ENCODE data around the gene CWH43.

GRCh38 chr4:48985976-48986653 is at the start of gene CWH43:
- TF ChIP-seq POLR2A (IDR thresholded peaks at IDR 0.05) (no peak), CTCF (IDR thresholded peaks at IDR 0.05) (no peak)
